Fibroblast of lung (primary cell): Measurements from ENCODE around the gene VIPAS39. TPM values are rescaled to one million over a fixed set of nuclear protein-coding genes. Genes with fewer than 3 reads are reported as not detected.

Experiments
- DNase-seq, 2 donors: peaks; one replicate each; pipeline versions ENCODE4 v3.0.0 to v3.0.0-alpha.2; 2010; ENCODE audit warnings: low read depth in 2 of 2
- H2AFZ ChIP-seq: 2 replicates; pipeline ENCODE4 v1.5.1; 2012; ENCODE audit warnings: low read length, control low read depth, inconsistent platforms
- H3K27ac ChIP-seq: 2 replicates; pipeline ENCODE4 v1.5.1; 2011; ENCODE audit warnings: low read length, control low read depth; ENCODE audit not compliant: insufficient read depth
- H3K27me3 ChIP-seq: 2 replicates; pipeline ENCODE4 v1.5.1; 2011; ENCODE audit warnings: mild to moderate bottlenecking, low read length; ENCODE audit not compliant: control insufficient read depth, insufficient read depth
- H3K36me3 ChIP-seq: 2 replicates; pipeline ENCODE4 v1.5.1; 2011; ENCODE audit warnings: low read length; ENCODE audit not compliant: control insufficient read depth, insufficient read depth
- H3K4me1 ChIP-seq: 2 replicates; pipeline ENCODE4 v1.5.1; 2011; ENCODE audit warnings: low read length; ENCODE audit not compliant: control insufficient read depth, insufficient read depth; ENCODE audit errors: extremely low read depth
- H3K4me2 ChIP-seq: 2 replicates; pipeline ENCODE4 v1.5.1; 2011; ENCODE audit warnings: low read length, control low read depth; ENCODE audit not compliant: insufficient read depth; ENCODE audit errors: extremely low read depth
- H3K4me3 ChIP-seq, 4 experiments: fragments of 200-600 bp in 1 of 4; sonication (generic) in 1 of 4; replicated peaks in 1 of 4; 2 replicates each; pipeline ENCODE4 v1.5.1; 2011 to 2016; ENCODE audit warnings: low read length in 4 of 4, low read depth in 3 of 4, mild to moderate bottlenecking in 3 of 4, control low read depth in 2 of 4, inconsistent platforms in 1 of 4, mixed read lengths in 1 of 4; ENCODE audit not compliant: insufficient read depth in 1 of 4; ENCODE audit errors: control extremely low read depth in 1 of 4
- H3K79me2 ChIP-seq: 2 replicates; pipeline ENCODE4 v1.5.1; 2012; ENCODE audit warnings: mild to moderate bottlenecking, low read length, inconsistent platforms; ENCODE audit not compliant: control insufficient read depth, insufficient read depth
- H3K9ac ChIP-seq: 2 replicates; pipeline ENCODE4 v1.5.1; 2011; ENCODE audit warnings: mild to moderate bottlenecking, low read length, control low read depth; ENCODE audit not compliant: insufficient read depth
- H3K9me3 ChIP-seq: 2 replicates; pipeline ENCODE4 v1.5.1; 2012; ENCODE audit warnings: low read depth, low read length; ENCODE audit not compliant: control insufficient read depth, insufficient read depth
- H4K20me1 ChIP-seq: 2 replicates; pipeline ENCODE4 v1.5.1; 2011; ENCODE audit warnings: low read length; ENCODE audit not compliant: control insufficient read depth, insufficient read depth; ENCODE audit errors: extremely low read depth
- EZH2 ChIP-seq: IDR thresholded peaks from 2 replicates; pipeline ENCODE4 v1.5.1; 2012; ENCODE audit warnings: low read length, control low read depth, mild to moderate bottlenecking; ENCODE audit errors: missing control alignments
- polyA plus RNA-seq, 2 donors: library from polyadenylated mRNA; depleted of rRNA in 1 of 2; stranded (reverse) in 1 of 2; unstranded in 1 of 2; fragments of >200 nt; gene quantifications; 2 replicates each; pipeline ENCODE4 v1.2.1, GENCODE V29; 2011 to 2012; ENCODE audit warnings: missing spikeins in 1 of 2
- total RNA-seq: library from RNA; depleted of rRNA; stranded (reverse); fragments of >200 nt; gene quantifications from 2 replicates; pipeline ENCODE4 v1.2.1, GENCODE V29; 2014
- TF ChIP-seq, protein P1 (sequence below), 2 donors: IDR thresholded peaks in 1 of 2; conservative IDR thresholded peaks in 1 of 2; 1 replicate in 1 of 2; 2 replicates in 1 of 2; pipeline ENCODE4 v1.5.1; 2011 to 2012; ENCODE audit warnings: low read length in 2 of 2, control low read depth in 1 of 2, inconsistent platforms in 1 of 2, low read depth in 1 of 2, mild to moderate bottlenecking in 1 of 2

VIPAS39 gene
- total and polyA plus RNA-seq, 2 donors (not counting 1 experiment from before 2014, with no cell fraction given) = 28.1 to 28.2 TPM

DNA sequence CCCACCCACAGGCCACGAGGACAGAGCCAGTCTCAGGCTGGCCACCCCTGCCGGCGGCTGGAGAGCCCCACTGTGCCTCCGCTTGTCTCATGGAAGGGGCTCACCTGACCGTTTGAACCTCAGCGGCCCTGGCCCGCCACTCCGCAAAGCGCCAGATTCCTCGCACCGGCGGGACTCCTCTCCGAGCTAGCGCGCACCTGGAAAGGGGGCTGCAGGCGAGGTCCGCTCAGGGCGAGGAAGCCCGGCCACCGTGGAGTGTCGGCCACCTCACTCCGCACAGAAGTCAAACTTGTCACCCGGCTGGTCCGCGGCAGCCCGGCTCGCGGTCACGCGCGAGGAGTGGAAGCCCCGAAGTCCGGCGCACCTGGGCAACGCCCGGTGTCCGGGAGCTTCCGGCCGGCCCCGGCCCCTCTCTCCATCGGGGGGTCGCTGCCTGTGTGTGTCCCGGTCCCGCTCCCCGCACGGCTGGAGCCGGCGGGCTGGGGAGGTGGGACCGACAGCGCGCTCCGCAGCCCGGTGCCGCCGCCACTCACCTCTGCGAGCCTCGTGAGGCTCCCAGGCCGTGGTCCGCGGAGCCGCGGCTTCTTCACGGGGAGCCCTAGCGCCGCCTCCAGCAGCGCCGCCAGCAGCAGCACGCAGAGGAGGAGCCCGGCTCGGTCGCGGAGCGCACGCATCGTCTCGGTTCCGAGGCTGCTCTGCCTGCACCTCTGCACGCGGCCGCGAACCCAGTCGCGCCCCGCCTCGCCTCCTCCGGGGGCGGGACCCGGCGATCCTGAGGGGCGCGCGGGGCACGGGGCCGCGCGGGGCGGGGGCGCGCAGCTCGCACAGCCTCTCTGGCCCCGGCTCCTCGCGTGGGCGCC lies 40.9 kb upstream of the VIPAS39 start, which contains the start of gene ISM2:
Gene ISM2 (minus strand): TSS at position 697 of the 860 bp plus-strand sequence. CDS start 23 bp downstream, at position 674.
- Histone ChIP-seq H3K9ac (no peak within 1 kb of the TSS), H3K9me3 (no peaks in the 10 kb centered on the region), H2AFZ (peak within 1 kb of the TSS; percentile 5), H3K4me1 (no peaks in the 10 kb centered on the region), H3K27ac (no peak within 1 kb of the TSS), H3K4me2 (peak within 1 kb of the TSS; percentile 82), H3K4me3 (peak within 1 kb of the TSS in 3 of 4 experiments; percentile 21 to 49 (median 32)), H3K27me3 (peaks cover 19% of the 10 kb centered on the region), H3K36me3 (no peaks in the 10 kb centered on the region), H3K79me2 (no peaks in the 10 kb centered on the region), H4K20me1 (no peaks in the 10 kb centered on the region)
- DNase-seq = peak; percentile 12 to 37
- peak; percentile 80 for TF ChIP-seq EZH2
- TF ChIP-seq, protein P1, sequence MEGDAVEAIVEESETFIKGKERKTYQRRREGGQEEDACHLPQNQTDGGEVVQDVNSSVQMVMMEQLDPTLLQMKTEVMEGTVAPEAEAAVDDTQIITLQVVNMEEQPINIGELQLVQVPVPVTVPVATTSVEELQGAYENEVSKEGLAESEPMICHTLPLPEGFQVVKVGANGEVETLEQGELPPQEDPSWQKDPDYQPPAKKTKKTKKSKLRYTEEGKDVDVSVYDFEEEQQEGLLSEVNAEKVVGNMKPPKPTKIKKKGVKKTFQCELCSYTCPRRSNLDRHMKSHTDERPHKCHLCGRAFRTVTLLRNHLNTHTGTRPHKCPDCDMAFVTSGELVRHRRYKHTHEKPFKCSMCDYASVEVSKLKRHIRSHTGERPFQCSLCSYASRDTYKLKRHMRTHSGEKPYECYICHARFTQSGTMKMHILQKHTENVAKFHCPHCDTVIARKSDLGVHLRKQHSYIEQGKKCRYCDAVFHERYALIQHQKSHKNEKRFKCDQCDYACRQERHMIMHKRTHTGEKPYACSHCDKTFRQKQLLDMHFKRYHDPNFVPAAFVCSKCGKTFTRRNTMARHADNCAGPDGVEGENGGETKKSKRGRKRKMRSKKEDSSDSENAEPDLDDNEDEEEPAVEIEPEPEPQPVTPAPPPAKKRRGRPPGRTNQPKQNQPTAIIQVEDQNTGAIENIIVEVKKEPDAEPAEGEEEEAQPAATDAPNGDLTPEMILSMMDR (conservative IDR thresholded peaks at IDR 0.05 in 1 of 2, IDR thresholded peaks at IDR 0.05 in 1 of 2; ENCODE audit: low read depth in 1 of 2, low read length in 2 of 2) = no peak

- DNase-seq = no peak
- no peaks in the 10 kb centered on the region for H3K4me1 ChIP-seq
- H3K4me2 ChIP-seq = no peak overlapping the region
These were observed 37.9 kb upstream of the VIPAS39 start for GRCh38 chr14:77495334-77495733.

GRCh38 chr14:77491056-77491455 lies 33.7 kb upstream of the VIPAS39 start:
- peaks cover 3% of the 10 kb centered on the region for H3K4me1 ChIP-seq
- no peak for DNase-seq
- H2AFZ ChIP-seq = no peak overlapping the region
- H3K79me2 ChIP-seq = no peaks in the 10 kb centered on the region
- H3K4me2 ChIP-seq = no peak overlapping the region
- H3K36me3 ChIP-seq = no peaks in the 10 kb centered on the region
- H3K9ac ChIP-seq = no peak overlapping the region
- no peaks in the 10 kb centered on the region for H4K20me1 ChIP-seq
- no peak overlapping the region for H3K4me3 ChIP-seq
- H3K27me3 ChIP-seq = no peaks in the 10 kb centered on the region
- no peak overlapping the region for H3K27ac ChIP-seq
- TF ChIP-seq, protein P1 (conservative IDR thresholded peaks at IDR 0.05 in 1 of 2, IDR thresholded peaks at IDR 0.05 in 1 of 2; ENCODE audit: low read depth in 1 of 2, low read length in 2 of 2) = no peak
- no peak for TF ChIP-seq EZH2
- no peaks in the 10 kb centered on the region for H3K9me3 ChIP-seq

More at GRCh38 chr14:77495334-77495733, 37.9 kb upstream of the VIPAS39 start:
- Histone ChIP-seq H4K20me1 (no peaks in the 10 kb centered on the region), H2AFZ (no peak overlapping the region), H3K4me3 (no peak overlapping the region), H3K36me3 (no peaks in the 10 kb centered on the region), H3K27me3 (peaks cover 19% of the 10 kb centered on the region), H3K9ac (no peak overlapping the region), H3K9me3 (no peaks in the 10 kb centered on the region), H3K79me2 (no peaks in the 10 kb centered on the region), H3K27ac (no peak overlapping the region)
- TF ChIP-seq, protein P1 (conservative IDR thresholded peaks at IDR 0.05 in 1 of 2, IDR thresholded peaks at IDR 0.05 in 1 of 2; ENCODE audit: low read depth in 1 of 2, low read length in 2 of 2) = no peak
- no peak for TF ChIP-seq EZH2
